Esophagus squamous epithelium (tissue), 5 donors: ENCODE data around the gene CNNM2. TPM values are rescaled to one million over a fixed set of nuclear protein-coding genes. Genes with fewer than 3 reads are reported as not detected.

Experiments used
- DNase-seq: peaks from one replicate; lab custom pipeline; 2025; lab: John Stamatoyannopoulos, UW
- H3K27ac ChIP-seq, 4 donors: fragments of 200-600 bp; sonication (generic); one replicate each; pipeline ENCODE4 v1.5.1; 2016 to 2019; ENCODE audit warnings: mild to moderate bottlenecking in 1 of 4
- H3K27me3 ChIP-seq, 4 donors: fragments of 200-600 bp; sonication (generic); 1 replicate in 3 of 4; 2 replicates in 1 of 4; pipeline versions ENCODE4 v1.5.1 to v1.6.0; 2017 to 2021; ENCODE audit warnings: antibody characterized with exemption in 1 of 4
- H3K36me3 ChIP-seq, 3 donors: fragments of 200-600 bp; sonication (generic); one replicate each; pipeline ENCODE4 v1.5.1; 2016 to 2019
- H3K4me1 ChIP-seq, 3 donors: fragments of 200-600 bp; sonication (generic); one replicate each; pipeline ENCODE4 v1.5.1; 2017 to 2019
- H3K4me3 ChIP-seq, 4 donors: fragments of 200-600 bp; sonication (generic); 1 replicate in 3 of 4; 2 replicates in 1 of 4; pipeline ENCODE4 v1.5.1; 2016 to 2019; ENCODE audit warnings: mild to moderate bottlenecking in 2 of 4, moderate library complexity in 1 of 4
- H3K9me3 ChIP-seq, 3 donors: fragments of 200-600 bp; sonication (generic); one replicate each; pipeline ENCODE4 v1.5.1; 2016 to 2019
- CTCF ChIP-seq, 6 experiments: fragments of 450-650 bp in 4 of 6; fragments of 200-600 bp in 2 of 6; sonication (generic) in 2 of 6; IDR thresholded peaks; one replicate each; pipeline ENCODE4 v1.5.1; 2016 to 2019; ENCODE audit warnings: antibody characterized with exemption in 6 of 6, mild to moderate bottlenecking in 4 of 6, moderate library complexity in 4 of 6
- POLR2A ChIP-seq, 4 donors: fragments of 450-650 bp; IDR thresholded peaks; one replicate each; pipeline ENCODE4 v1.6.1; 2017; ENCODE audit warnings: antibody characterized with exemption in 4 of 4, mild to moderate bottlenecking in 4 of 4, moderate library complexity in 3 of 4
- WGBS, 2 donors: methylation state at CpG; one replicate each; pipeline ENCODE4 v1.1.5; 2018; 5-methylcytosine and 5-hydroxymethylcytosine counted together
- intact Hi-C: fragments of 100-400 bp; cut with DNase I; formaldehyde crosslinking; loops from one replicate; pipeline ENCODE4 v1.15.0; 2022
- small RNA-seq, 4 donors: library from RNA; depleted of rRNA; stranded (forward); fragments of <200 nt; gene quantifications; one replicate each; pipeline ENCODE3, GENCODE V24; 2016
- total RNA-seq, 4 donors: library from RNA; depleted of rRNA; stranded (reverse); fragments of >200 nt; gene quantifications; one replicate each; pipeline ENCODE4 v1.1.0, GENCODE V29; 2016
- donor health status: DM: yes; HTN: yes; CAD: no.

CNNM2 gene
- total RNA-seq, 4 donors from 2014 or later, result 2.2 to 3.6 (median 2.6) TPM

- Histone ChIP-seq H3K4me3 (no peak overlapping the region), H3K4me1 (peaks cover 0 to 5% (median 0%) of the 10 kb centered on the region in 3 donors), H3K9me3 (no peaks in the 10 kb centered on the region), H3K27ac (no peak overlapping the region), H3K27me3 (no peaks in the 10 kb centered on the region), H3K36me3 (peaks cover 0 to 75% (median 10%) of the 10 kb centered on the region in 3 donors)
- WGBS, 2 donors, result 87 to 100% methylated on average over 3 of the region's 3 CpGs
- TF ChIP-seq CTCF (IDR thresholded peaks at IDR 0.05), result no peak
- no peak for TF ChIP-seq POLR2A (IDR thresholded peaks at IDR 0.05)
- intact Hi-C loops, result no loop called here
- DNase-seq, result no peak
Observed at GRCh38 chr10:103139803-103140202, 221.7 kb downstream of the CNNM2 start.

Small RNA genes within 50 kb of the gene (small RNA-seq; reads per million reads assigned to genes)
- 0 reads per million in 4 donors for gene AS3MT
- gene RF00026, result 0 reads per million in 4 donors
- 0 reads per million in 4 donors for gene RF02271

Other genes starting within 250 kb of the CNNM2 start
- gene ARL3, start 203.9 kb upstream of the CNNM2 start, total RNA-seq, result 1 to 10 TPM in 3 of 4 donors, under 1 TPM in 1; 0.87 to 5.0 (median 2.2) TPM
- gene SFXN2, start 203.7 kb upstream of the CNNM2 start, total RNA-seq, result 1 to 10 TPM; 1.4 to 7.8 (median 3.6) TPM
- 10 to 100 TPM; 40.6 to 61.4 (median 49.1) TPM for gene WBP1L, start 174.3 kb upstream of the CNNM2 start, total RNA-seq
- gene CYP17A1, start 80.9 kb upstream of the CNNM2 start, total RNA-seq, result not detected
- gene BORCS7, start 64.0 kb upstream of the CNNM2 start, total RNA-seq, result 10 to 100 TPM; 10.9 to 36.6 (median 19.7) TPM
- gene AS3MT, start 48.8 kb upstream of the CNNM2 start, total RNA-seq, result 1 to 10 TPM in 3 of 4 donors, under 1 TPM in 1; 0.44 to 4.4 (median 2.9) TPM